Measurements from ENCODE around the gene LRRTM1.

LRRTM1 gene

GRCh38 chr2:80258341-80258740 lies 46.2 kb downstream of the LRRTM1 start:
- H3K36me3 ChIP-seq (ENCODE audit: control insufficient read depth in 2 of 2, insufficient read depth in 1 of 2, low read length in 2 of 2) = no peaks in the 10 kb centered on the region
- no peak overlapping the region for H3K27ac ChIP-seq (ENCODE audit: extremely low read depth, low read depth, low read length)
- POLR2A ChIA-PET = no interaction called here
- H3K9me3 ChIP-seq (ENCODE audit: control insufficient read depth, insufficient read depth, low read depth, low read length) = no peaks in the 10 kb centered on the region
- H3K4me1 ChIP-seq (ENCODE audit: control insufficient read depth, insufficient read depth, low read length) = no peaks in the 10 kb centered on the region
- CTCF ChIA-PET = interaction anchor here (0.7 kb wide), 1 partner anchor 19 kb away, joined by 4 read pairs; no protein-coding TSS in a partner anchor
- TF ChIP-seq ZNF423 (tag by site-specific recombination; IDR thresholded peaks at IDR 0.05) = no peak
- no peak for TF ChIP-seq ZNF670 (tag by site-specific recombination; IDR thresholded peaks at IDR 0.05; ENCODE audit: low read depth)
- no peak for TF ChIP-seq ZSCAN16 (tag by site-specific recombination; IDR thresholded peaks at IDR 0.05)
- no peak for TF ChIP-seq ZNF175 (tag by site-specific recombination; IDR thresholded peaks at IDR 0.05)
- TF ChIP-seq BCL11B (tag by site-specific recombination; IDR thresholded peaks at IDR 0.05; ENCODE audit: low read depth) = no peak
- TF ChIP-seq RBAK (tag by site-specific recombination; IDR thresholded peaks at IDR 0.05) = no peak
- no peak for TF ChIP-seq ZNF433 (tag by site-specific recombination; IDR thresholded peaks at IDR 0.05; ENCODE audit: low read depth)
- TF ChIP-seq ZNF311 (tag by site-specific recombination; IDR thresholded peaks at IDR 0.05; ENCODE audit: borderline replicate concordance) = no peak
- no peak for TF ChIP-seq BCL11A (tag by site-specific recombination; IDR thresholded peaks at IDR 0.05; ENCODE audit: low read depth)
- no peak for TF ChIP-seq ZFHX2 (tag by site-specific recombination; conservative IDR thresholded peaks at IDR 0.05)
- no peak for TF ChIP-seq ZNF354C (tag by site-specific recombination; IDR thresholded peaks at IDR 0.05; ENCODE audit: borderline replicate concordance, low read depth)
- no peak for TF ChIP-seq ZNF677 (tag by site-specific recombination; IDR thresholded peaks at IDR 0.05)
- TF ChIP-seq ZNF202 (tag by site-specific recombination; IDR thresholded peaks at IDR 0.05; ENCODE audit: borderline replicate concordance) = no peak
- TF ChIP-seq ZNF10 (tag by site-specific recombination; IDR thresholded peaks at IDR 0.05) = no peak
- no peak for TF ChIP-seq ZNF629 (tag by site-specific recombination; IDR thresholded peaks at IDR 0.05)
- TF ChIP-seq ZNF639 (tag by site-specific recombination; IDR thresholded peaks at IDR 0.05) = no peak
- no peak for TF ChIP-seq ZNF341 (tag by site-specific recombination; IDR thresholded peaks at IDR 0.05; ENCODE audit: low read depth)
- TF ChIP-seq ZNF211 (tag by site-specific recombination; IDR thresholded peaks at IDR 0.05; ENCODE audit: low read depth) = no peak
- TF ChIP-seq ZNF768 (tag by site-specific recombination; IDR thresholded peaks at IDR 0.05) = no peak
- H3K4me3 ChIP-seq (ENCODE audit: low read depth, low read length) = no peak overlapping the region

GRCh38 chr2:80257450-80257849 lies 47.1 kb downstream of the LRRTM1 start:
- H3K4me1 ChIP-seq (ENCODE audit: control insufficient read depth, insufficient read depth, low read length) = no peaks in the 10 kb centered on the region
- POLR2A ChIA-PET = no interaction called here
- H3K36me3 ChIP-seq (ENCODE audit: control insufficient read depth in 2 of 2, insufficient read depth in 1 of 2, low read length in 2 of 2) = no peaks in the 10 kb centered on the region
- CTCF ChIA-PET = interaction anchor here (0.7 to 2.5 kb wide), 6 partner anchors 16 to 241 kb away, joined by 3 to 20 read pairs (median 4); no protein-coding TSS in a partner anchor
- no peaks in the 10 kb centered on the region for H3K9me3 ChIP-seq (ENCODE audit: control insufficient read depth, insufficient read depth, low read depth, low read length)
- TF ChIP-seq ZNF792 (tag by site-specific recombination; IDR thresholded peaks at IDR 0.05) (no peak), HIC1 (tag by site-specific recombination; IDR thresholded peaks at IDR 0.05) (no peak), ZNF354C (tag by site-specific recombination; IDR thresholded peaks at IDR 0.05; ENCODE audit: borderline replicate concordance, low read depth) (no peak), ZNF175 (tag by site-specific recombination; IDR thresholded peaks at IDR 0.05) (no peak), ZSCAN16 (tag by site-specific recombination; IDR thresholded peaks at IDR 0.05) (no peak), ZNF311 (tag by site-specific recombination; IDR thresholded peaks at IDR 0.05; ENCODE audit: borderline replicate concordance) (no peak), ZNF239 (tag by site-specific recombination; IDR thresholded peaks at IDR 0.05) (no peak), ELK4 (IDR thresholded peaks at IDR 0.05; ENCODE audit: borderline replicate concordance, low read depth, low read length) (no peak), ZNF19 (tag by site-specific recombination; IDR thresholded peaks at IDR 0.05; ENCODE audit: low read depth) (no peak), ZNF416 (tag by site-specific recombination; IDR thresholded peaks at IDR 0.05) (no peak), ZNF571 (tag by site-specific recombination; IDR thresholded peaks at IDR 0.05) (no peak), BCL6B (tag by site-specific recombination; IDR thresholded peaks at IDR 0.05) (no peak), ZNF529 (tag by site-specific recombination; IDR thresholded peaks at IDR 0.05; ENCODE audit: insufficient replicate concordance) (no peak)
- H3K27ac ChIP-seq (ENCODE audit: extremely low read depth, low read depth, low read length) = no peak overlapping the region
- H3K4me3 ChIP-seq (ENCODE audit: low read depth, low read length) = no peak overlapping the region
